ENCODE measurements around the gene PRMT7. TPM values are rescaled to one million over a fixed set of nuclear protein-coding genes. Genes with fewer than 3 reads are reported as not detected.

The PRMT7 gene
- total RNA-seq, 1 experiment from 2014 or later, result 46.4 TPM

GRCh38 chr16:68298312-68298711 lies 12.5 kb upstream of the PRMT7 start:
- Histone ChIP-seq H2AFZ (ENCODE audit: low read length) (no peak overlapping the region), H3K9ac (ENCODE audit: low read length) (no peak overlapping the region), H3K9me3 (ENCODE audit: low read length) (no peaks in the 10 kb centered on the region), H3F3A (ENCODE audit: low read length, unreplicated experiment) (peaks cover 3% of the 10 kb centered on the region), H3K4me1 (ENCODE audit: insufficient read depth, low read length) (peaks cover 12% of the 10 kb centered on the region), H3K27me3 (ENCODE audit: low read length) (no peaks in the 10 kb centered on the region), H3K9me2 (replicated peaks; ENCODE audit: low read length) (no peaks in the 10 kb centered on the region), H3K27ac (ENCODE audit: low read length) (no peak overlapping the region), H3K79me2 (ENCODE audit: low read length) (no peaks in the 10 kb centered on the region), H4K20me1 (ENCODE audit: low read length) (no peaks in the 10 kb centered on the region), H3K36me3 (ENCODE audit: low read depth, low read length) (peaks cover 40% of the 10 kb centered on the region), H3K4me2 (ENCODE audit: low read length) (no peak overlapping the region), H3K4me3 (ENCODE audit: low read length) (no peak overlapping the region)
- ChIA-PET CTCF (no interaction called here), POLR2A (ENCODE audit: unreplicated experiment) (no interaction called here)
- intact Hi-C loops (cut with micrococcal nuclease), result no loop called here
- TF ChIP-seq EZH2phosphoT487 (IDR thresholded peaks at IDR 0.05; ENCODE audit: borderline replicate concordance, low read length) (no peak), EZH2 (IDR thresholded peaks at IDR 0.05; ENCODE audit: low read length, unreplicated experiment) (no peak), CTCF (conservative IDR thresholded peaks at IDR 0.05; ENCODE audit: low read depth, low read length) (no peak)
- ATAC-seq, result no peak; the same call in none of the 2 replicates
- DNase-seq, result no peak
- BruUV-seq (replicated peaks), result no TSS peak

GRCh38 chr16:68298907-68299561 lies 11.8 kb upstream of the PRMT7 start:
- no peak for TF ChIP-seq CTCF (conservative IDR thresholded peaks at IDR 0.05; ENCODE audit: low read depth, low read length)
- TF ChIP-seq EZH2 (IDR thresholded peaks at IDR 0.05; ENCODE audit: low read length, unreplicated experiment), result no peak
- TF ChIP-seq EZH2phosphoT487 (IDR thresholded peaks at IDR 0.05; ENCODE audit: borderline replicate concordance, low read length), result no peak
- H3K27me3 ChIP-seq (ENCODE audit: low read length), result no peaks in the 10 kb centered on the region
- H3K4me2 ChIP-seq (ENCODE audit: low read length), result no peak overlapping the region
- no peaks in the 10 kb centered on the region for H3K9me3 ChIP-seq (ENCODE audit: low read length)
- H3K27ac ChIP-seq (ENCODE audit: low read length), result no peak overlapping the region
- H2AFZ ChIP-seq (ENCODE audit: low read length), result no peak overlapping the region
- H3F3A ChIP-seq (ENCODE audit: low read length, unreplicated experiment), result peaks cover 3% of the 10 kb centered on the region
- peaks cover 45% of the 10 kb centered on the region for H3K36me3 ChIP-seq (ENCODE audit: low read depth, low read length)
- ATAC-seq (no peak), DNase-seq (peak; percentile 43)
- peaks cover 12% of the 10 kb centered on the region for H3K4me1 ChIP-seq (ENCODE audit: insufficient read depth, low read length)
- no peak overlapping the region for H3K9ac ChIP-seq (ENCODE audit: low read length)
- H3K4me3 ChIP-seq (ENCODE audit: low read length), result no peak overlapping the region
- BruUV-seq (replicated peaks), result no TSS peak
- ChIA-PET POLR2A (ENCODE audit: unreplicated experiment) (no interaction called here), CTCF (interaction anchor here (0.6 kb wide), 1 partner anchor 35 kb away, joined by 3 read pairs; the partner anchor contains the start of gene SLC7A6)
- intact Hi-C loops (cut with micrococcal nuclease), result no loop called here
- H4K20me1 ChIP-seq (ENCODE audit: low read length), result no peaks in the 10 kb centered on the region
- no peaks in the 10 kb centered on the region for H3K9me2 ChIP-seq (replicated peaks; ENCODE audit: low read length)
- H3K79me2 ChIP-seq (ENCODE audit: low read length), result no peaks in the 10 kb centered on the region
